ENCODE data around the gene RAB11FIP5.

- TF ChIP-seq CTCF (IDR thresholded peaks at IDR 0.05) (no peak), POLR2AphosphoS5 (IDR thresholded peaks at IDR 0.05) (no peak)
Measured at GRCh38 chr2:73069041-73069854, 43.5 kb downstream of the RAB11FIP5 start.
